ENCODE results near the gene SLC25A1.

DNA sequence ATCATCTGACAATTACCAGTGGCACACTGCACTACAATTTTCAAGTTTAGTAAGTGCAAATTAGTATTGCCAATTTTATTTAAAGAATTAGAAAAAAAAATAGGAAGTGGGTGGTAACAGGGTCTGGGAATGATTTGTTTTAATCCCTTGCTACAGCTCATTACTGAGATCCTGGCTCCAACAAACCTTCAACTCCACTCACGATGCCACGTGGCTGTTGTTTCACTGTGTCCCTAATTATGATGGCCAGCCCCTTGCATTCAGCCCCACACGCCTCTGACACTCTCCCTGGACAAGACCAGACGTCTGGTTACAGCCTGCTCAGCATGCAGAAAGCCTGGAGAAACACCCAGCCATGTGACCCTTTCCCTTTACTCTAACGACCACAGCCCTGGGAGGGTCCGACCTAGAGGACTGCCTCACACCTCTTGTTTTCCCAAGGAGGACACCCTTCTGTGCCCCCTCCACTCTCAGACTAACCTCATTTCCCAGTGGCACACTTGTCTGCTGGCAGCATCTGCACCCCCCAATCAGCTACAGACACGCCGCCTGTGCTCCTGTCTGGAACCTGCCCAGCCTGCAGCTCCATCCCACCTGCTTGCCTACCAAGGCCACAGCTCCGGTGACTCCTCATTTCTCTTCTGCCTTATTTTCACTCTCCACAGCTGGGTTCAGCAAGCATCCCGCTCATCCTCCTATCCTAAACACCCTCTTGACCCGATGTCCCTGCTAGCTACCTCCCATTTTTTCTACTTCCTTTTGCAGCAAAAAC lies 18.5 kb upstream of the SLC25A1 start:
- TF ChIP-seq TAF1 (IDR thresholded peaks at IDR 0.05; ENCODE audit: low read depth) (no peak), RAD21 (IDR thresholded peaks at IDR 0.05; ENCODE audit: low read depth) (no peak), TCF12 (IDR thresholded peaks at IDR 0.05; ENCODE audit: low read depth) (no peak), USF1 (IDR thresholded peaks at IDR 0.05) (no peak)
- TF ChIP-seq, protein P1, sequence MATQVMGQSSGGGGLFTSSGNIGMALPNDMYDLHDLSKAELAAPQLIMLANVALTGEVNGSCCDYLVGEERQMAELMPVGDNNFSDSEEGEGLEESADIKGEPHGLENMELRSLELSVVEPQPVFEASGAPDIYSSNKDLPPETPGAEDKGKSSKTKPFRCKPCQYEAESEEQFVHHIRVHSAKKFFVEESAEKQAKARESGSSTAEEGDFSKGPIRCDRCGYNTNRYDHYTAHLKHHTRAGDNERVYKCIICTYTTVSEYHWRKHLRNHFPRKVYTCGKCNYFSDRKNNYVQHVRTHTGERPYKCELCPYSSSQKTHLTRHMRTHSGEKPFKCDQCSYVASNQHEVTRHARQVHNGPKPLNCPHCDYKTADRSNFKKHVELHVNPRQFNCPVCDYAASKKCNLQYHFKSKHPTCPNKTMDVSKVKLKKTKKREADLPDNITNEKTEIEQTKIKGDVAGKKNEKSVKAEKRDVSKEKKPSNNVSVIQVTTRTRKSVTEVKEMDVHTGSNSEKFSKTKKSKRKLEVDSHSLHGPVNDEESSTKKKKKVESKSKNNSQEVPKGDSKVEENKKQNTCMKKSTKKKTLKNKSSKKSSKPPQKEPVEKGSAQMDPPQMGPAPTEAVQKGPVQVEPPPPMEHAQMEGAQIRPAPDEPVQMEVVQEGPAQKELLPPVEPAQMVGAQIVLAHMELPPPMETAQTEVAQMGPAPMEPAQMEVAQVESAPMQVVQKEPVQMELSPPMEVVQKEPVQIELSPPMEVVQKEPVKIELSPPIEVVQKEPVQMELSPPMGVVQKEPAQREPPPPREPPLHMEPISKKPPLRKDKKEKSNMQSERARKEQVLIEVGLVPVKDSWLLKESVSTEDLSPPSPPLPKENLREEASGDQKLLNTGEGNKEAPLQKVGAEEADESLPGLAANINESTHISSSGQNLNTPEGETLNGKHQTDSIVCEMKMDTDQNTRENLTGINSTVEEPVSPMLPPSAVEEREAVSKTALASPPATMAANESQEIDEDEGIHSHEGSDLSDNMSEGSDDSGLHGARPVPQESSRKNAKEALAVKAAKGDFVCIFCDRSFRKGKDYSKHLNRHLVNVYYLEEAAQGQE (IDR thresholded peaks at IDR 0.05; ENCODE audit: low read depth), result no peak
- TF ChIP-seq, protein P2, sequence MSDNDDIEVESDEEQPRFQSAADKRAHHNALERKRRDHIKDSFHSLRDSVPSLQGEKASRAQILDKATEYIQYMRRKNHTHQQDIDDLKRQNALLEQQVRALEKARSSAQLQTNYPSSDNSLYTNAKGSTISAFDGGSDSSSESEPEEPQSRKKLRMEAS (IDR thresholded peaks at IDR 0.05), result no peak

All from Ishikawa (cell line).